ENCODE measurements around the gene RTBDN.
"Not testable (repeated sequence)": the region's sequence is repeated elsewhere in the genome, so short reads cannot be mapped to it uniquely, and the experiment has no call there.

Gene RTBDN

GRCh38 chr19:12825254-12826131, 8.9 kb downstream of the RTBDN start:
- DNase-seq (ENCODE audit: low read depth in 3 of 3, low spot score in 1 of 3), result no peak

GRCh38 chr19:12821761-12822160, 12.6 kb downstream of the RTBDN start:
- no peak for DNase-seq (ENCODE audit: low read depth in 3 of 3, low spot score in 1 of 3)

DNA sequence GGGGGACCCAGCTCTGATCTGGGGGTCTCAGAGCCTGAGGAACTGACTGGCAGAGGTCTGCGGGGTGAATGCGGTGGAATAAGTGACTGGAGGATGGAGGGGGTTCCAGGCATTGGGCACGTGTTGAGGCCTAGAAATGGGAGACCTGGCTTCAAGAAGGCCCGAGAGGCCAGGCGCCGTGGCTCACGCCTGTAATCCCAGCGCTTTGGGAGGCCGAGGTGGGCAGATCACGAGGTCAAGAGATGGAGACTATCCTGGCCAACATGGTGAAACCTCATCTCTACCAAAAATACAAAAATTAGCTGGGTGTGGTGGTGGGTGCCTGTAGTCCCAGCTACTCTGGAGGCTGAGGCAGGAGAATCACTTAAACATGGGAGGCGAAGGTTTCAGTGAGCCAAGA, 16.6 kb downstream of the RTBDN start:
- DNase-seq (ENCODE audit: low read depth in 3 of 3, low spot score in 1 of 3), result not testable (repeated sequence)

DNA sequence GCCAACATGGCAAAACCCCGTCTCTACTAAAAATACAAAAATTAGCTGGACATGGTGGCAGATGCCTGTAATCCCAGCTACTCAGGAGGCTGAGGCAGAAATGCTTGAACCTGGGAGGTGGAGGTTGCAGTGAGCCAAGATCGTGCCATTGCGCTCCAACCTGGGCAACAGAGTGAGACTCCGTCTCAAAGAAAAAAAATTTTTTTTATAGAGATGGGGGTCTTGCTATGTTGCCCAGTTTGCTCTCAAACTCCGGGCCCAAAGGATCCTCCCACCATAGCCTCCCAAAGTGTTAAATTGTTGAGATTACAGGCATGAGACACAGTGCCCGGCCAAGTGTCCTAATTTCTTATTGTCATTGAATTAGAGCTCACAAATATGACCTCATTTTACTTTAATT, 17.2 kb downstream of the RTBDN start:
- DNase-seq (ENCODE audit: low read depth in 3 of 3, low spot score in 1 of 3), result not testable (repeated sequence)

- DNase-seq (ENCODE audit: low read depth in 3 of 3, low spot score in 1 of 3), result no peak
These were observed 19.3 kb downstream of the RTBDN start for GRCh38 chr19:12815088-12815487.

- peak in 2 of 3 donors; percentile 67 to 75 for DNase-seq (ENCODE audit: low read depth in 3 of 3, low spot score in 1 of 3)
These were observed 27.9 kb downstream of the RTBDN start, which contains the start of gene RNASEH2A for GRCh38 chr19:12806242-12807081. RNASEH2A (plus strand) TSS chr19:12806584; CDS start chr19:12806674, 90 bp downstream.

DNA sequence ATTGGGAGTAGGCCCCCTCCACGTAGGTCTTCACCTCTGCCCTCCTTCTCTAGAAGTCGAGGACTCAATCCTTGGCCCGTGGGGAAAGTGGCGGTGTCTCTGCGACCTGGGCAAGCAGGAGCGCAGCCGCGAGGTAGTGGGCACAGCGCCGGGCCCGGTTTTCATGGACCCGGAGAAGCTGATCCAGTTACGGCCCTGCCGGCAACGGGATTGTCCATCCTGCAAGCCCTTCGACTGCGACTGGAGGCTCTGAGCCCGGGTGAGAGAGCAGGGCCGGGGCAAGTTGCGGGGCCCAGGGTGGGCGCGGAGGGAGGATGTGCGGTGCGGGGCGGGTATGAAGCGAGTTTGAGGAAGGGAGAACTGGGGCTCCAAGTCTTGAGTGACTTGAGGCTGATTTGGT, 30.3 kb downstream of the RTBDN start:
- DNase-seq (ENCODE audit: low read depth in 3 of 3, low spot score in 1 of 3), result no peak

- DNase-seq (ENCODE audit: low read depth in 3 of 3, low spot score in 1 of 3), result no peak
These were observed 31.9 kb downstream of the RTBDN start for GRCh38 chr19:12802267-12803106.

GRCh38 chr19:12801466-12802266, 32.7 kb downstream of the RTBDN start, which contains the start of the genes PRDX2 and THSD8:
PRDX2 (minus strand) TSS chr19:12801800; CDS start chr19:12801261, 539 bp downstream.
THSD8 (plus strand) TSS chr19:12802069; CDS start chr19:12802072, 3 bp downstream.
- peak in 2 of 3 donors; percentile 52 to 62 for DNase-seq (ENCODE audit: low read depth in 3 of 3, low spot score in 1 of 3)

DNA sequence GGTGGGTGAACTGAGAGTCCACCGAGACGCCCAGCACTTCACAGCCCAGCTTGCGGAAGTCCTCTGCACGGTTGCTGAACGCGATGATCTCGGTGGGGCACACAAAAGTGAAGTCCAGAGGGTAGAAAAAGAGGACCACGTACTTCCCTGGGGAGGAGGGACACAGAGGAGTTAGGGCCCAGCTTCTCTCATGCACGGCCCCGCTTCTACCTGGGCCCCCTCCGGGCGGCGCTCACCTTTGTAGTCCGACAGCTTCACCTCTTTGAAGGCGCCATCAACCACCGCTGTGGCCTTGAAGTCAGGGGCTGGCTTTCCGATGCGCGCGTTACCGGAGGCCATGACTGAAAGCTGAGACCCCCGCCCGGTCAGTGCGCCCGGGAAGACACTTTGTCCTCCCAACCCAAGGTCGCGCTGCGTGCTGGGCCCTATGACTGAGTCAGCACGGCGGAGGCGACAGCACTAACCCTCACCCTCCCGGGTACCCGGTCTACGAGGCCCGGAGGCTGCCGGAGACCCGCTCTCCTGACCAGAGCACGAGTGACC, 33.4 kb downstream of the RTBDN start:
- no peak for DNase-seq (ENCODE audit: low read depth in 3 of 3, low spot score in 1 of 3)

- DNase-seq (ENCODE audit: low read depth in 3 of 3, low spot score in 1 of 3), result no peak
These were observed 34.0 kb downstream of the RTBDN start for GRCh38 chr19:12800466-12800770.

- no peak for DNase-seq (ENCODE audit: low read depth in 3 of 3, low spot score in 1 of 3)
These were observed 34.5 kb downstream of the RTBDN start for GRCh38 chr19:12799742-12800465.

DNA sequence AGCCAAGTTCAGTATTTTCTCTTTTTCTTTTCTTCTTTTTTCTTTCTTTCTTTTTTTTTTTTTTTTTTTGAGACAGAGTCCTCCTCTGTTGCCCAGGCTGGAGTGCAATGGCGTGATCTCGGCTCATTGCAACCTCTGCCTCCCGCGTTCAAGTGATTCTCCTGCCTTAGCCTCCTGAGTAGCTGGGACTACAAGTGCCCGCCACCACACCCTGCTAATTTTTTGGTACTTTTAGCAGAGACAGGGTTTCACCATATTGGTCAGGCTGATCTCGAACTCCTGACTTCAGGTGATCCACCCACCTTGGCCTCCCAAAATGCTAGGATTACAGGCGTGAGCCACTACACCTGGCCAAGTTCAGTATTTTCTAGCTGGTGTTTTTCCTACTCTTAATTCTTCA, 36.8 kb downstream of the RTBDN start:
- DNase-seq (ENCODE audit: low read depth in 3 of 3, low spot score in 1 of 3), result not testable (repeated sequence)

- no peak for DNase-seq (ENCODE audit: low read depth in 3 of 3, low spot score in 1 of 3)
These were observed 37.2 kb downstream of the RTBDN start for GRCh38 chr19:12797141-12797587.

GRCh38 chr19:12796146-12797071, 38.0 kb downstream of the RTBDN start:
- DNase-seq (ENCODE audit: low read depth in 3 of 3, low spot score in 1 of 3), result peak in 1 of 3 donors; percentile 63

GRCh38 chr19:12794971-12795381, 39.4 kb downstream of the RTBDN start:
- no peak for DNase-seq (ENCODE audit: low read depth in 3 of 3, low spot score in 1 of 3)

DNA sequence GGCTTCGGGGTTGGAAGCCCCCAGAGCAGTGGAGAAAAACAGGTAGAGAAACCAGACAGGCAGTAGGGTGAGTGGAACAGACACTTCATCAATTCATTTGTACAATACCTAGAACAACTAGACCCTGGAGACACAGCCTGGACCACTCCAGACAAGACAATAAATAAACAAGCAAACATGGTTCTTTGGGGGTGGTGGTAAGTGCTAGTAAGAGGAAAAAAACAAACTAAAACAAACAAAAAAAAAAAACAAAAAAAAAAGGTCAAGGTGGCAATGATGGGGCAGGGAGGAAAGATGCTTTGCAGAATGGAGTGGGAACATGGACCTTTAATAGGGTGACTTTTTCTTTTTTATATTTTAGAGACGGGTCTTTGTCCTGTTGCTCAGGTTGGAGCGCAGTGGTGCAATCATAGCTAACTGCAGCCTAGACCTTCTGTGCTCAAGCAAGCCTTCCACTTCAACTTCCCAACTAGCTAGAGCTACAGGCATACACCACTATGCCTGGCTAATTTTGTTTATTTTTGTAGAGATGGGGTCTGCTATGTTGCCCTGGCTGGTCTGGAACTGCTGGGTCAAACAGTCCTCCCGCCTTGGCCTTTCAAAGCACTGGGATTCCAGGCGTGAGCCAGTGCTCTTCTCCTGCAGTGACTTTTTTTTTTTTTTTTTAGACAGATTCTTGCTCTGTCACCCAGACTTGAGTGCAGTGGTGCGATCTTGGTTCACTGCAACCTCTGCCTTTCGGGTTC, 40.0 kb downstream of the RTBDN start:
- no peak for DNase-seq (ENCODE audit: low read depth in 3 of 3, low spot score in 1 of 3)

Measured in stimulated activated CD4-positive, alpha-beta T cell treated with anti-CD3 and anti-CD28 coated beads, TNF-alpha, amount 100 ng/mL, for 1 hour (primary cell).